ENCODE results near the gene ITGA1. TPM values are rescaled to one million over a fixed set of nuclear protein-coding genes. Genes with fewer than 3 reads are reported as not detected.

ITGA1 gene
- total RNA-seq, 4 donors from 2014 or later = 41.8 to 94.0 (median 69.6) TPM

DNA sequence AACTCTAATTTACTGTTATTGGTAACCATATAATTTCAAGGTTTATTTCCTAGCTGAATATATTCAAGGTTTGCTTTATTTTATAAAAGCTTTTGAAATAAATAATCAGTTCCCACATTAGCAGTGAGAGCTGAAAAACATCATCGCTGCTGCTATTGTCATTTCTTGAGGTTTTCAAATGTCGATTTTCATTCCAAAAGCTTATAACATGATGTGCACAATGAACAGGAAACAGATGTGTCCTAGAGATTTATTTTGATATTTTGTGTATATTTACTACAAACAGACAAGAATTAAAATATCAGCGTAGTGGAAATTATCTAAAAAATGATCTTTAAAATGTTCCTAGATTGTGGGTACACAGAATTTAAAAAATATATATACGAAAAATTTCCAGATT, 10.5 kb upstream of the ITGA1 start:
- Histone ChIP-seq H3K4me3 (no peak overlapping the region), H3K27ac (no peak overlapping the region), H3K4me1 (no peaks in the 10 kb centered on the region), H3K36me3 (no peaks in the 10 kb centered on the region), H3K27me3 (no peaks in the 10 kb centered on the region), H3K9me3 (no peaks in the 10 kb centered on the region)
- DNase-seq = no peak
- TF ChIP-seq POLR2A (IDR thresholded peaks at IDR 0.05) = no peak
- TF ChIP-seq, protein P1, sequence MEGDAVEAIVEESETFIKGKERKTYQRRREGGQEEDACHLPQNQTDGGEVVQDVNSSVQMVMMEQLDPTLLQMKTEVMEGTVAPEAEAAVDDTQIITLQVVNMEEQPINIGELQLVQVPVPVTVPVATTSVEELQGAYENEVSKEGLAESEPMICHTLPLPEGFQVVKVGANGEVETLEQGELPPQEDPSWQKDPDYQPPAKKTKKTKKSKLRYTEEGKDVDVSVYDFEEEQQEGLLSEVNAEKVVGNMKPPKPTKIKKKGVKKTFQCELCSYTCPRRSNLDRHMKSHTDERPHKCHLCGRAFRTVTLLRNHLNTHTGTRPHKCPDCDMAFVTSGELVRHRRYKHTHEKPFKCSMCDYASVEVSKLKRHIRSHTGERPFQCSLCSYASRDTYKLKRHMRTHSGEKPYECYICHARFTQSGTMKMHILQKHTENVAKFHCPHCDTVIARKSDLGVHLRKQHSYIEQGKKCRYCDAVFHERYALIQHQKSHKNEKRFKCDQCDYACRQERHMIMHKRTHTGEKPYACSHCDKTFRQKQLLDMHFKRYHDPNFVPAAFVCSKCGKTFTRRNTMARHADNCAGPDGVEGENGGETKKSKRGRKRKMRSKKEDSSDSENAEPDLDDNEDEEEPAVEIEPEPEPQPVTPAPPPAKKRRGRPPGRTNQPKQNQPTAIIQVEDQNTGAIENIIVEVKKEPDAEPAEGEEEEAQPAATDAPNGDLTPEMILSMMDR (IDR thresholded peaks at IDR 0.05) = no peak
- intact Hi-C loops (cut with DNase I; ENCODE audit: low total_unique reads) = no loop called here

DNA sequence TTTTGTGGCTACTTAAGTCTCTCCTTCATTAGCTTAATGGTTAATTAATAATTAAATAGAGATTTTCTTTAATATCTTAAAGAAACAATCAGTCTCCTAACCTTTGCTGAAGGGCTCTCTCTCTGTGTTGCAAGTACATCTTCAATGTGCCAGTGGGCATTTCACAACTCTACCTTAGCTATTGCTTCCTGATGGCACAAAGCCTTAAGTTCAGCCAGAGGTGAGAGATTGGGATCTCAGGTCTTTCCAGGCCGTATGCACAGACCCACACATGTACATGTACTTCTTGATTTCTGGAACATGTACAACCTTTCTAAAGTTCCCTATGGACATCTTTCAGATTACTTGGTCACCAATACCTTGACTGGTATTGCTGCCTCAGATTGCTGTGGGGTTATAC, 8.9 kb upstream of the ITGA1 start:
- H3K27ac ChIP-seq = no peak overlapping the region
- intact Hi-C loops (cut with DNase I; ENCODE audit: low total_unique reads) = no loop called here
- no peak for TF ChIP-seq POLR2A (IDR thresholded peaks at IDR 0.05)
- TF ChIP-seq, protein P1 (IDR thresholded peaks at IDR 0.05) = no peak
- no peak overlapping the region for H3K4me3 ChIP-seq
- no peak for DNase-seq
- no peaks in the 10 kb centered on the region for H3K4me1 ChIP-seq
- H3K36me3 ChIP-seq = no peaks in the 10 kb centered on the region
- H3K27me3 ChIP-seq = no peaks in the 10 kb centered on the region
- H3K9me3 ChIP-seq = no peaks in the 10 kb centered on the region

DNA sequence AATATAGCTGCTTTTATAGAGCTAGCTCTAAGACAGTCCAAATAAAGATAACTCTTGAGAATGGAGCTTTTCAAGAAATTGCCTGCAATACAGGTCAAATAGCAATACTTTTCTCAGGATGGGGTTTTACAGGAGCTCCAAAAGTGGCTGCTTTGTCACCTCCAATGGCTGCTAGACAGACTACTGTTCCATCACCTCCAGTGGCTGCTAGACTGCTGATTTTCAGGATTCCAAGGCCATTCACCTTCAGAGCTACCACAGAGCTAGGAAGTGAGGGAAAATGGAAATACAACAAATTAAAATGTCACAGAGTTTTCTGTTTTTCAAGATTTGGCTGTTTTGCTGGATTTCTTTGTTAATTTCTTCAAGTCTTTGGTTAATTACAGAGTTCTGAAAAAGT, 8.5 kb upstream of the ITGA1 start:
- Histone ChIP-seq H3K9me3 (no peaks in the 10 kb centered on the region), H3K27ac (no peak overlapping the region), H3K4me3 (no peak overlapping the region), H3K4me1 (no peaks in the 10 kb centered on the region), H3K36me3 (no peaks in the 10 kb centered on the region), H3K27me3 (no peaks in the 10 kb centered on the region)
- TF ChIP-seq POLR2A (IDR thresholded peaks at IDR 0.05) = no peak
- TF ChIP-seq, protein P1 (IDR thresholded peaks at IDR 0.05) = no peak
- intact Hi-C loops (cut with DNase I; ENCODE audit: low total_unique reads) = no loop called here
- DNase-seq = no peak

DNA sequence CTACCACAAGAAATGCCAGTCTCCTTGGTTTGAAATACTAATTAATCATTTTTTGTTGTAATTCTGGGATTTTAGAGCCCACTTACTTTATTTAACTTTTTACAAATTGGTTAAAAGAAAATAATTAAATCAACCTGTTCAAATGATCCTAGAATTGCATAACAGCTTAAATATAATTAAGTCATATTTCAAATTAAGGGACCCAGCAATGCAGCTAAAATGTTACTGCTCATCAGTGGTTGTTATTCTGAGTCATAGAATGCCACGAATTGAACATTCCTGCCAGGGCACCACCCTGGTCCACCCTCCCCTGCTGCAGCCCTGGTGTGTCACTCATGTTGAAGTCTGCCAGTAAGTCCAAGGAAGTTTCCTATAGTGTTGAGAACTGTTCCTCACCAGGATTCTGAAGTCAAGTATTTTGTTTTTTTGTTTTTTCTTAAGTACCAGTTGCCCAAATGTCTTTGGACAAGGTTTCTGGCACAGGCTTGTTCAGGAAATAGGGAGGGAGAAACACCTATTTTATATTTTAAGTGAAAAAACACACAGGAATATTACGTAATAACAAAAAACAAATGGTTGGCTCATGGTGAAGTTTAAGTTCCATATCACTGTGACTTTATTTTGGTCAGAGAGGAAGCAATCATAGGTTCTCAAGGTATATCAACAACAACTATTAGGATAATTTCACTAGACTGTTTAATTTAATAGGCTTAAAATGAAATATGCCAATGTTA, 4.3 kb upstream of the ITGA1 start:
- no peak for DNase-seq
- H3K9me3 ChIP-seq = no peaks in the 10 kb centered on the region
- H3K27me3 ChIP-seq = no peaks in the 10 kb centered on the region
- no peak overlapping the region for H3K27ac ChIP-seq
- no peaks in the 10 kb centered on the region for H3K36me3 ChIP-seq
- H3K4me3 ChIP-seq = no peak overlapping the region
- TF ChIP-seq, protein P1 (IDR thresholded peaks at IDR 0.05) = no peak
- TF ChIP-seq POLR2A (IDR thresholded peaks at IDR 0.05) = no peak
- H3K4me1 ChIP-seq = no peaks in the 10 kb centered on the region
- intact Hi-C loops (cut with DNase I; ENCODE audit: low total_unique reads) = no loop called here

DNA sequence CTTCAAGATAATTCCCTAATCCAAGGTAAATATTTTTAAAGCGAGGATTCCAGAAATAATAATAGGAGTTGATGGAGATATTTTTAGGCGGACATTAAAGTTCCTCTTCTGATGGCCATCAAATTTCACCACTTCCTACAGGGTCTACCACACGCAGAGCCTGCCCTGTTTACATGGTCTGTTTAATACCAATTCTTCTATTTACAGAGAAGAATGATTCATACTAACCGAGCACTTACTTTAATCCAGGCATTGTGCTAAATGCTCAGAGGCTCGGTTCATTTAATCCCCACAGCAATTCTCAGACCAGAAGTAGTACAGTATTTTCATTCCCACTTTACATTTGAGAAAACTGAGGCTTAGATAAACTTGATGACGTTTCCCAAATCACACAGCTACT, 3.0 kb upstream of the ITGA1 start:
- no peak for TF ChIP-seq POLR2A (IDR thresholded peaks at IDR 0.05)
- TF ChIP-seq, protein P1 (IDR thresholded peaks at IDR 0.05) = no peak
- intact Hi-C loops (cut with DNase I; ENCODE audit: low total_unique reads) = loop anchor here (5.0 kb wide), 1 partner anchor 133 kb away; no protein-coding TSS in a partner anchor
- no peak for DNase-seq
- Histone ChIP-seq H3K27me3 (no peaks in the 10 kb centered on the region), H3K4me3 (no peak overlapping the region), H3K9me3 (no peaks in the 10 kb centered on the region), H3K27ac (no peak overlapping the region), H3K4me1 (no peaks in the 10 kb centered on the region), H3K36me3 (no peaks in the 10 kb centered on the region)
